Stimulated activated CD4-positive, alpha-beta T cell treated with anti-CD3 and anti-CD28 coated beads, Interleukin-1b, Interleukin-23, amount 100 ng/mL, for 48 hours (primary cell): Measurements from ENCODE around the gene KLHDC7A.
"Not testable (repeated sequence)": the region's sequence is repeated elsewhere in the genome, so short reads cannot be mapped to it uniquely, and the experiment has no call there.

ENCODE experiments used
- DNase-seq: peaks from one replicate; pipeline ENCODE4 v3.0.0-alpha.2; 2020

The KLHDC7A gene

DNA sequence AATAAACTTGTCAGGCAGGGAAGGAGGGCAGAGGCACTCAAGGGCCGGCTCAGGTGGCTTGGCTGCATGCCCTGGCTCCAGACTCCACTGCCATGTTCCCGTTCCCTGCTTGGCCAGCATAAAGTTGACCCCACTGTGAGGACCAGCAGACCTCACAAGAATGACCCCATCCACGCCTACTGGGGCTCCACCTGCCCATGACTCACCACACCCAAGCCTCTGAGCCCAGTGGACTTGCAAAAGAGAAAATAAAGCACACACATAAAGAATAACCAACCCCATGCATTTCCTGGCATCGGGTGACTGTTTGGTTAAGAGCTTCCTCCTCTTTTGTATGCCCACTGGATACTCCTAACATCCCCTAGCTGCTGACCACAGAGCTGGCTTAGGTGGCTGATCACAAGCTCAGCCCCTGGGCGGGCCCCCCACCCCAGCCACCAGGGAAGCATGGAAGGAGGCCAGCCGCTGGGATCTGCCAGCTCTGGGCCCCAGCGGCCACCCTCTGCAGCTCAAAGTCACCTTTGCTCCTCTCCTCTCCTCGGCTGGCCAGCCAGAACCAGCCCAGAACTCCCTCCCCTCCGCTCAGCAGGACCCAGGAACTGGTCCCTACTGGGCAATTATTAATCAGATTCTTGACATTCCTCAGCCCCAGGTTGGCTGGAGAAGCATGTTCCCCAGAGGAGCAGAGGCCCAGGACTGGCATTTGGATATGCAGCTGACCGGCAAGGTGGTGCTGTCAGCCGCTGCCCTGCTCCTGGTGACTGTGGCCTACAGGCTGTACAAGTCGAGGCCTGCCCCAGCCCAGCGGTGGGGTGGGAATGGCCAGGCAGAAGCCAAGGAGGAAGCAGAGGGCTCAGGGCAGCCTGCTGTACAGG, at the start of gene KLHDC7A:
Gene KLHDC7A, plus strand, starts transcription at position 616 of the 875 bp plus-strand sequence. Its CDS starts 52 bp downstream, at position 668.
- DNase-seq, result no peak

DNA sequence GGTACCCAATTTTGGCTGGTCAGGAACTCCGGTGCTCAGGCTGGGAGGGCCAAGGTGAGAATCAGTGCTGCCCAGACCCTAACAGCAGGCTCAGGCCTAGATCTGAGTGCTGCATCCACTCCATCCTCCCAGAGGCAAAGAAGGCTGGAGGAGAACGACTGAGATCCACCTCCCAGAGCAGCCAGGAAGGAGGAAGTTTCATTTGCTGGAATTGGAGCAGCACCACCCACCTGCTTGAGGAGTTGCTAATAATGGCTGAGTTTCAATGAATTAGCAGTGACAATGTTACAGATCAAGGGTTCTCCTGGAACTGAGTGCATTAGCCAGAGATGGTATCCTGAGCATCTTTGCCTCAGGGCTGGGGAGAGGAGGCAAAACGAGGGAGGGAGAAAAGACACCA, 46.7 kb upstream of the KLHDC7A start:
- no peak for DNase-seq

DNA sequence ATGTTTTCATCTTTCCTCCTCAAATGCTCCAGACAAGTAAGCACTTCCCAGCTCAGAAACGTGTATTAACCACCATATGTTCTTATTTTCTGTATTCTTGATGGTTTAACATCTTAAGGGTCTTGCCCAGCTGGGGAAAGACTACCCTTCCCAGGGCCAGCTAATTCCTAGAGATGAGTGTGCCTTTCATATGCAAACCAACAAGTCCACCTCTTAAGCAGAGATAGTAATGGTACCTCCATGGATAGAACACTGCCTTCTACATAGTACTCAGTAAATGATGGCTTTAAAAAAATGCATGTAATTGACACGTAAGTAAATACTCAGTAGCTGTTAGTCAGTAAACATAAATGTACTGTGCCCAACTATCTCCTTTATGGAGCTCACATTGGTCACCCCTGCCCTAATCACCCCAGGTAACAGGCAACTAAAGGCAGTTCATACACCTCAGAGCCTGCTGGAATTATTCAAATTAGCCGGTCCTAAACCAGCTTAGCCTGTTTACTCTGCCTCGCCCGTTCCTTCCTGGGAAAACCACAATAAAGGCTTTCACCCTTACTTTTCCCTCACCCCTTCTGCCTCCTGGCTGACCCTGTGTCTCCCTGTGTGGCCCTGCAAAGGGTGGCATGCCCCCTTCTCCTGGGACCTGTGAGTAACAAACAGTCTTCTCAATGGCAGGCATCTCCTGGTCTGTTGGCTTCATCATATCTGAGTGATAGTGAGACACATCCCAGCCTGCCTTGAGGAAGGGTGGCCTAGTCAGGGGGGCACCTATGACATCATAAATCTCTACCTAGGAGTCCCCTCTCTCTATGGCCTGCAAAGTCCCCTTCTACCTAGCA, 40.1 kb upstream of the KLHDC7A start:
- no peak for DNase-seq

DNA sequence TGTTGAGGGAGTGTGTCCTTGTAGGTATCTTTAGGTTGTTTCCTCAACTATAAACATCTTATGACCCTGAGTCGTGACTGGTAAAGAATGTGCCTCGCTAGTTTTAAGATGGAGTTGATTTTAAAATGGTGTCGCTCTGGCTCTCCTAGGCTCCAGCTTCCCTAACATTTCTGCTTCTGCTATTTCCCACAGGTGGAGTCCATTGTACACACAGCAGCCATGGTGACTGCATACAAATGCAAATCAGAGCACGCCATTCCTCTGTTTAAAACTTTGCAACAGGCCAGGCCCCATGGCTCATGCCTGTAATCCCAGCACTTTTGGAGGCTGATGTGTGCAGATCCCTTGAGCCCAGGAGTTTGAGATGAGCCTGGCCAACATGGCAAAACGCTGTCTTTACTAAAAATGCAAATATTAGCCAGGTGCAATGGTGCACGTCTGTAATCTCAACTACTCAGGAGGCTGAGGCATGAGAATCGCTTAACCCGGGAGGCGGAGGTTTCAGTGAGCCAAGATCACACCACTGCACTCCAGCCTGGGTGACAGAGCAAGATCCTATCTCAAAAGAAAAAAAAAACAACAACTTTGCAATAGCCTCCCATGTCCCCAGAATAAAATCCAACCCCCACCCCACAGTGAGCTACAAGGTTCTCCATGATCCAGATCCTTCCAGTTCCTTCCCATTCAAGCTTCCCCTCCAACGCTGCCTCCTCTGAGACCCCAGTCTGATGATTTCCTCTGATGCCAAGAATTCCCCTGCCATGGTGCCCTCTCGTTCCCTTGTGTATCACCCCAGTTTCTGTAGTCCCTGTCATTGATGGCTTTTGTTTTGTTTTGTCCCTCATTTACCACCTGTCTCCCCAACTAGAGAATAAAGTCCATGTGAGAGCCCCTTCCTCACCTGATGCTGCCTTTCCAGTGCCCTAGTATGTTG, 36.9 kb upstream of the KLHDC7A start:
- DNase-seq, result no peak

DNA sequence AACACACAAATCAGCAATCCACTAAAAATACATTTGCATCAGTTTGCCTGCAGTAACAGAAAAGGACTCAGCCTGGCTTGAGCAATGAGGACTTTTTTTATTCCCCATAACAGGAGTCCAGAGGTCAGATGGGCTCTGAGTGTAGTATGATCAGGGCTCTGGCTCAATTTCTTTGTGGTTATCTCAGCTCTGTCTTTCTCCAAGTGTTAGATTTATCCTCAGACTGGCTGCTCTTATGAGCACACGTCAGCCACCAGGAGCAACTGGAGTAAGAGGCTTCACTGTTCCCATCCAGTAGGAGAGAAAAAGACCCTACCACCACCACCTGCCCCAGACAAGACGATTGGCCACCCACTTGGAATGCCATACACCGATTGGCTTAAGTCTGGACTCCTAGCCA, 36.2 kb upstream of the KLHDC7A start:
- DNase-seq, result no peak

DNA sequence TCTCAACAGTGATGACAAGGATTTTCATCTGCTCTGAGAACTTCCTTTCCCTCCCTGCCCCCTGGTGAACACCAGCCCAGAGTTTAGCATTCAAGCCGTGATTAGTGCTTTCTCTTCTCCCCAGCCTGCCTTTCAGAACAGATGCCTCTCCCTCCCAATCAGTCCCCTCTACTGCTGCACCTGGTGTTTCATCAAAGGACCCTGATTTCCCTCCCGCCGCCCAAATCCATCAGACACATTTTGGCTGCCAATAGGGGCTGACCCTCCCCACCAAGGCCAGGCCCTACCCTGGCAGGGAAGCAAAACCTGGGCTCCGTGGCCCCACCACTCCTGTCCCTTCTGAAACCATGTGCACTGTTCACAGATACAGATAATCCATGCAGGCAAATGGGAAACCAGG, 34.0 kb upstream of the KLHDC7A start:
- no peak for DNase-seq

DNA sequence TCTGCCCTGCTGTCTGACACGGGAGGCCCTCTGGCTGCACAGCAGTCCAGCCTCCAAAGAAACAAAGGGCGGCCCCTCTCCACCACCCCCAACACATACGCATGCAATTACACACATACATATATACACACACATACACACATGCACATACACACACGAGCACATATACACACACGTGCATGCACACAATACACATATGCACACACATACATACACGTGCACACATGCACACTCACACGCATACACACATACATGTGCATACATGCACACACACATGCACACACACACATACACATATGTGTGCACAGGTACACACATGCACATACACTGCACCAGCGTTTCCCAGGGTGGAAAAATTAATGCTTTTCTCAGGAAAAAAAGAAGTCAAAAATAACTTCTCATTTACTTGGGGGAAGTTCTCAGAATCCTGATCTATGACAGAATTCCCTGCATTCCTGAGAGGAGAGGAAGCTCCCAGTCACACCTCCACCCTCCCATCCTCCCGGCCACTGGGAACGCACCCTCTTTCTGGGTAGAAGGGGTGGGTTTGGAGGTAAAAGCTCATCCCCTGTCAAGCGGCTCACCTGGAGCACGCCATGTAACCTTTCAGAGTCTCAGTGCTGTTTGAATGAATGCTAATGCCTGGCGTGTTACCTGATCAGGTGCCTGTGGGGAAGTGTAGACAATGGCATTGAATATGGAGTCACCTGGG, 33.1 kb upstream of the KLHDC7A start:
- no peak for DNase-seq

DNA sequence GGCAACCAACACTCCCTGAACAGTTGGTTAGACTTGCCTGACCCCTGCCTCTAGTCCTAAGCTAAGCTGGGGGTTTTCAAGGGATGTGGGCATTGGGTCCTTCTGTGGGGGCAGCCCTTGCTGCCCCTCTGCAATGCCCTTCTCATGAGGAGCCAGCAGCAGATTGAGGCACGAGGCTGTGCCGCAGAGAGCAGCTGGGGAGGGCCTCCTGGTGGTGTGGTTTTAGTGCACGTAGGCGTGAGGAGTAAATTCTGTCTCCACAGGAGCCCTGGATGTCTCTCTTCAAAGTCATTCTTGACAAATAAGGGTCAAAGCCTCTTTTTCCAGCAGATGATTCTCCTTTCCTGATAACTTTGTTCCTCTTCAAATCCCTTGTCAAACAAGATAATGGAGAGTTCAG, 31.8 kb upstream of the KLHDC7A start:
- DNase-seq, result no peak

DNA sequence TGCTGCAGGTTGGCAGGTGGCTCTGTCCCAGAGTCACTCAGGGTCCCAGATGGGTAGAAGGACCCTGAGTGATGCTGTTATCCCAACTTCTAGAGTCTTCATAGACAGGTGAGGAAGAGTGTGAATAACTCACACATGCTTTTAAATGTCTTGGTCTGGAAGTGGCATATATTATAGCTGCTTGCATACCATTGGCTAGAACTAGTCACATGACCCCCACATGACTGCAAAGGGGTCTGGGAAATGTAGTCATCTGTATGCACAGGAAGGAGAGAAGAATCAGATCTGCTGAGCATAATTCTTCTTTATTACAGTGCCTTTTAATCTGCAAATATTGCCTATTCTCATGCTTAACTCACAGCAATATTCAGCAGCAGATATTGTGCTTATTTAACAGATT, 28.2 kb upstream of the KLHDC7A start:
- no peak for DNase-seq

DNA sequence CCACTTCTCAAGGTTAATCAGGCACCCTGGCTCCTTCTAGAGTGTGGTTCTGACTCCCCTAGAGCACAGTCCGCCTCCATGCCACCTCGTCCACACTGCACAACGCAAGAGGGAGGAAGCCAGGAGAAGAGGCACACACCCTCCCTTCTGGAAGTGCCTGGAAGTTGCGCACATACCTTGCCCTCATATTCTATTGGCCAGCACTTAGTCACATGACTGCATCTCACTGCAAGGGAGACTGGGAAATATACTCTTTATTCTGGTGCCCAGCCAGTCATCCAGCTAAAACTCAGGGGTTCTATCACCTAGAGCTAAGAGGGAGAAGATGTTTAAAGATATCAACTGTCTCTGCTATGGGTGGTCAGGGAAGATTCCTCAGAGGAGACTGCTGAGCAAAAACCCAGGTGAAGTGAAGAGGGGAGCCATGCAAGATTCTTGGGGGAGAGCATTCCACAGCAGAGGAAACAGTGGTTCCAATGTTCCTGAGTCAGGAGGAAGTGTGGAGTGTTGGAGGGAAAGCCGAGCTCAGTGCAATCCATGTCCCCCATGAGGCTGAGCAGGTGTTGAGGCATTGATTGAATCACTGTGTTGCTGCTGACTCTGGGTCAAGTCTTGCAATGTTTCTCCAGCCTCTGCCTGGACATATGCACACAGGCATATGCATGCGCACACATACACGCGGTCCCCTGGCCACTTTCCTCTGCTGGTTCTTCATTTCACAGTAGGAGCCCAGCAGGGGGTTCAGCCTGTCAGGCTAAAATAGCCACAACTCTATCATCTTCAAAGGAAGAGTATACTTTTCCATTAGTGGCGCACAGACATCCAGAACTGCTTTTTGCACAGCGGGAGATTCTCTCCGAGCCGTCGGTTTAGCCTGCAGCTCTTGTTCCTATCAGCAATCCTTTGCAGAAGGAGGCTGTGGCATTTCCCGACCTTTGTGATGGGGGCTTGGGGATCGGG, 22.3 kb upstream of the KLHDC7A start:
- DNase-seq, result no peak

DNA sequence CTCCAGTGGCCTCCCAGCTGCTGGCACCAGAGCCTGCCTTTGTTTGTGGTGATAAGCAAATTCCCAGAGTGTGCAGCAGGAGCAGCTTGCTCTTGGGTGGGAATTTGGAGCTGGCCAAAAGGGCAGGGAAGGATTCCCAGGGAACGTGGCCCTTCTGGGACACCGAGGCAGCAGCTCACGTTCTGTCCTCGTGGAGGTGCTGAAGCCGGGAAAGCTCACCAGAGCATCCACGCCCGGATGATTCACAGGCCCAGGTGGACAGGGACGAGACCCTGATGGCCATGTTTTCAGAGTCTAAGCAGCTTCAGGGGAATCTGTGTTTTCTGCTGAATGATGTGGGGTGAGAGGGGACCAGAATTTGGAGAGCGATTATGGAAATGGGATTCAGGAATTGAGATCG, 19.1 kb upstream of the KLHDC7A start:
- DNase-seq, result no peak

DNA sequence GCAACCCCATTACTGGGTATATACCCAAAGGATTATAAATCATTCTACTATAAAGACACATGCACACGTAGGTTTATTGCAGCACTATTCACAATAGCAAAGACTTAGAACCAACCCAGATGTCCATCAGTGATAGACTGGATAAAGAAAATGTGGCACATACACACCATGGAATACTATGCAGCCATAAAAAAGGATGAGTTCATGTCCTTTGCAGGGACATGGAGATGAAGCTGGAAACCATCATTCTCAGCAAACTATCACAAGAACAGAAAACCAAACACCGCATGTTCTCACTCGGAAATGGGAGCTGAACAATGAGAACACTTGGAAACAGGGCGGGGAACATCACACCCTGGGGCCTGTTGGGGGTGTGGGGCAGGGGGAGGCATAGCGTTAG, 18.2 kb upstream of the KLHDC7A start:
- DNase-seq, result not testable (repeated sequence)

DNA sequence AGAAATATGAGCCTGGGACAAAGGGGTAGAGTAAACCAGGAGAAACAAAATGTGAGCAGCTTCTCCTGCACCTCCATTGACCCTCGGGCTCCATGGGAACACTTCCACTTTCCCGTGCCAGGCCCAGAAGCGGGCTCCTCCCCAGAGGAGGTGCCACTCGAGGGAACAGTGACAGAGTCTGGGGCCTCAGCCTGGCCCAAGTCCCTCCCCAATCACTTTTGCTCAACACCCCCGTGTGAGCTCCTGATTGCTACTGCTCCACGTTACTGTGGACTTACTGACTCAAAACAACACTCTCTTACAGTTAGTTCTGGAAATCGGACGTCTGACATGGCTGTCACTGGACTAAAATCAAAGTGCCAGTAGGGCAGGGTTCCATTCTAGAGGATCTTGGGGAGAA, 17.7 kb upstream of the KLHDC7A start:
- DNase-seq, result no peak

DNA sequence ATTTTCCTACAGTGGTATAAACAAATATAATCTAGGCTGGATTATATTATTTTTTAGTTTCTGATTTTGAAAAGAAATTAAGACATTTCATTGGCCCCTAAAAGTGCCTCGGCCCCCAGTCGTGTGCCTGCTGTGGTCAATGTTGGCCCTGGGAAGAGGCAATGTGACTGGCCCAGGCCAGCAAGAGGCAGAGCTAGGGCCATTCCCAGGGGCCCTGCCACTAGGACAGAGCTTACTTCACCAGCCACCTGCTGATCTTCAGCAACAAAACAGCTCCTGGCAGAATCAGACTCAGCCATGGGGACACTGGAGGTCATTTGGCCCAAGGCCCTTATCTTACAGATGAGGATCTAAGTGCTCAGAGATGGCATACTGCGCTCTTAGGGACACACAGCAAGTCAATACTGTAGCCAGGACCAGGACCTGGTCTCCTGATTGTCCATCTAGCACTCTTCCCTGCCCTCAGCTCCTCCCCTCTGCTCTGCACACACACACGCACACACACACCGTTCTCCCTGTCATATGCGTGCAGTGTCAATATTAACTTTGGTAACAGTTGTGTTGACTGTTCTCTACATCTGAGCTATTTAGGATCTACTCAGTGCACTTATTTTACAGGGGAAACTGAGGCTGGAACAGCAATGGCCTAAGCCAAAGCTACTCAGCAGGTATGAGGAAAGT, 16.6 kb upstream of the KLHDC7A start:
- no peak for DNase-seq

DNA sequence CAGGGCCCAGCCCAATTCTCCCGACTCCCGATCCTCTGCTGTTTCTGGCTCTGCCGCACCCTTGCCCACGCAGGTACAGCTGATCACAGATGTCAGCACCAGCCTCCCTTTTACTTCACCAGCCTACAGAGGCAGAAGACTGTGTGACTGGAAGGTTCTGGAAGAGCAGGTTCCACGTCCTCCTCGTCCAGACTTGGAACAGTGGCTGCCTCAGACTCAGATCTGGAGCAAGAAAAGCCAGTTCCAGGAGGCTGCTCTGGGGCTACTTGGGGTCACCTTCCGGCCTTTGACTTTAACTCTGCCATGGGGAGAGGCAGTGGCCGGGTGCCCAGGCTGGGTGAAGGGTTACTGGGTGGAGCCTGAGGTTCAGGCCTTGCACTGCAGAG, 16.1 kb upstream of the KLHDC7A start:
- DNase-seq, result no peak

DNA sequence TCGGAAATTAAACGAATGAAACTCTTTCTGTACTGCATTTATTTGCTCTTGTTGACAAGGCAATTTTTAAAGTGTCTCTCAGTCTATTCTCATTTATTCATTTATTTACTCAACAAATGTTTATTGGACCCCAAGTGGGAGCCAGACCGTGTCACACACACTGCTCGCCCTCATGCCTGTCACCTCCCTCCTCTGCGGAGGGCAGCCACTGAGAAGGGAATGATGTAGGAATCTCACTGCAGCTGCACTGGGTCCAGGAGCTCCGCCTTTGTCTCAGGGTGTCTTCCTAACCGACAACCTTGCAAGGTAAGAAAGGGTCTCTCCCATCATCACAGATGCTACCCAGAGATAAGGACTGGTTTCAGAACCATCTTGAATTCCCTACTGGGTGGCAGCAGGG, 14.1 kb upstream of the KLHDC7A start:
- DNase-seq, result no peak

DNA sequence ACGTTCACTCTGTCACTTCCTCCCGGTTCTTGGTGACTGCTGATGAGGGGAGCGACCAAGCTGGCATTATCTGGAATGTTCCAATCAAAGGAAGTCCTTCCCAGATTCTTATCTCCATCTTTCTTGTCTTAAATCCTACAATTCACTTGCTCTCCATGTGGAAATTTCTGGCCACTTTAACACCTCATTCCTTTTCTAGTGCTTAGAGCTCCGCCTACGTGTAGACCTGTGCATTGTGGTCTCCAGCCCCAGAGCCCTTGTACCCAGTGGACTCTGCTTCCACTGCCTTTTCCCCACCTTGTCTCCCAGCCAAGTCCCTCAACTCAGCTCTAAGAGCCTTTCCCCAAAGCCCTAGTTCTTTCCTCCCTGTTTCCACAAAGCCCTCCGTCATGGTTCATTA, 12.2 kb upstream of the KLHDC7A start:
- no peak for DNase-seq

DNA sequence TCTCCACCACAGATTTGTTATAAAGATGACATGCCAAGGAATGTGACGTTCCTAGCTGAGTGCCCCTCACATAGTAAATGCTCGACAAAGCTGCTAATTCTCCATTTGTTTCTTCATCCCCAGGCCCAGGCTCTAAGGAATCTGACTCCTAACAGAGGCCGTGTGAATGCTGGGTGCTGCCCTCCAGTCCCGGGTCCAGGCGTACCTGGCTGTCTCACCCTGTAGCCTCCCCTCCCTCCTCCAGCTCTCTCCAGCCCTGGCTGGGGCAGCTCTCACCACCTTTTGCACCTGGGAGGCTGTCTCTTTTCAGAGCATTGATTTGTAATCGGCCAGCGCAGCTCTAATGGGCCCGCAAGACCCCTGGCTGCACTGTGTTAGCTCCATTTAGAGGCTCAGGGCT, 11.2 kb upstream of the KLHDC7A start:
- no peak for DNase-seq

DNA sequence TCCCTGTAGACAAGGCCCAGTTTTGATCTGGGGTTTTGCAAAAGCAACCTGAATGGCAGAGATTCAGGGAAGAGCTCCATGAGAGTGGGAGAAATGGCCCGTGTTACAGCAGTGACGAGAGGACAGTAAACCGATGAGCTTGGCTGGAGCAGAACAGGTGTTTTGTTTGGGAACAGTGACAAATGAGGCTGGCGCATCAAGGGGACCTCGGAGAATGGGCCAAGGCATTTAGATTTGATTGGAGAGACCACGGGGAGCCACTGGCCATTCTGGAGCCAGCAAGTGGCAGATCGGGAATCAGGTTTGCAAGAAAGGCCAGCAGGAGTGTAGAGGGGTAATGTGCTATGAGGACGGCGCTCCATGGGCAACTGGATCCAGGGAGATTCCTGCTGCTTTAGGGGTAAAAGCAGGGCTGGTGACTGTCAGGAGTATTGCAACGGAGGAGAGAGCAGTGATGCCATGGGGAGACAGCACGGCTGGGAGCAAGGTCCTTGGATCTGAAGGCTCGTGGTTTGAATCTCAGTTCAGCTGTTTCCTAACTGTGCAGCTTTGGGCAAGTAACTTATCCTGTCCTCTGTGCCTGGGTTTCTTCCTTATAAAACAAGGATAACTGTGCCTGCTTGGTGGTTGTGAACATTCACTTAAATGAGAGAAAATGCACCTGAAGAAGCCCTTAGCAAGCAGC, 9.9 kb upstream of the KLHDC7A start:
- DNase-seq, result no peak
